Keratinocyte (primary cell): ENCODE measurements around the gene B3GAT1. TPM values are rescaled to one million over a fixed set of nuclear protein-coding genes. Genes with fewer than 3 reads are reported as not detected.

Experiments used
- DNase-seq: peaks from one replicate; pipeline ENCODE4 v3.0.0-alpha.2; 2011; ENCODE audit warnings: low read depth, missing footprints, low spot score
- FAIRE-seq: peaks from 2 replicates; lab custom pipeline; 2011; peaks lifted over from hg19 to GRCh38; lab: Jason Lieb, UNC
- H2AFZ ChIP-seq: 2 replicates; pipeline ENCODE4 v1.6.0; 2012; ENCODE audit warnings: low read length, control low read depth, inconsistent platforms; ENCODE audit not compliant: control insufficient read depth
- H3K27ac ChIP-seq: 2 replicates; pipeline ENCODE4 v1.5.1; 2011; ENCODE audit warnings: low read length; ENCODE audit not compliant: control insufficient read depth, insufficient read depth
- H3K27me3 ChIP-seq: 3 replicates; pipeline ENCODE4 v1.6.0; 2011; ENCODE audit warnings: low read length; ENCODE audit not compliant: control insufficient read depth, insufficient read depth; ENCODE audit errors: extremely low read depth
- H3K36me3 ChIP-seq, 2 experiments: 2 replicates in 1 of 2; 3 replicates in 1 of 2; pipeline ENCODE4 v1.5.1; 2011; ENCODE audit warnings: low read length in 2 of 2, mild to moderate bottlenecking in 1 of 2; ENCODE audit not compliant: control insufficient read depth in 2 of 2, insufficient read depth in 2 of 2; ENCODE audit errors: extremely low read depth in 1 of 2
- H3K4me1 ChIP-seq: 3 replicates; pipeline ENCODE4 v1.5.1; 2011; ENCODE audit warnings: low read length; ENCODE audit not compliant: control insufficient read depth, insufficient read depth; ENCODE audit errors: extremely low read depth
- H3K4me2 ChIP-seq: 3 replicates; pipeline ENCODE4 v1.6.0; 2011; ENCODE audit warnings: low read depth, low read length; ENCODE audit not compliant: control insufficient read depth, insufficient read depth; ENCODE audit errors: extremely low read depth
- H3K4me3 ChIP-seq, 3 experiments: fragments of 200-600 bp in 1 of 3; sonication (generic) in 1 of 3; 2 replicates in 2 of 3; 3 replicates in 1 of 3; pipeline ENCODE4 v1.5.1; 2011 to 2016; ENCODE audit warnings: low read length in 3 of 3, mild to moderate bottlenecking in 3 of 3, control low read depth in 2 of 3, inconsistent platforms in 1 of 3, low read depth in 1 of 3, mixed read lengths in 1 of 3, mixed run types in 1 of 3, moderate library complexity in 1 of 3; ENCODE audit not compliant: control insufficient read depth in 2 of 3, insufficient read depth in 2 of 3; ENCODE audit errors: extremely low read depth in 1 of 3
- H3K79me2 ChIP-seq: 2 replicates; pipeline ENCODE4 v1.6.0; 2012; ENCODE audit warnings: low read length; ENCODE audit not compliant: control insufficient read depth, insufficient read depth
- H3K9ac ChIP-seq: 3 replicates; pipeline ENCODE4 v1.6.0; 2011; ENCODE audit warnings: low read length; ENCODE audit not compliant: control insufficient read depth, insufficient read depth; ENCODE audit errors: extremely low read depth
- H3K9me1 ChIP-seq: 3 replicates; pipeline ENCODE4 v1.6.0; 2011; ENCODE audit warnings: low read length; ENCODE audit not compliant: control insufficient read depth, insufficient read depth; ENCODE audit errors: extremely low read depth
- H3K9me3 ChIP-seq: 2 replicates; pipeline ENCODE4 v1.5.1; 2012; ENCODE audit warnings: low read depth, low read length; ENCODE audit not compliant: control insufficient read depth
- H4K20me1 ChIP-seq: 3 replicates; pipeline ENCODE4 v1.6.0; 2011; ENCODE audit warnings: low read length; ENCODE audit not compliant: control insufficient read depth, insufficient read depth; ENCODE audit errors: extremely low read depth
- EZH2 ChIP-seq: IDR thresholded peaks from one replicate; pipeline ENCODE4 v1.6.1; 2012; ENCODE audit warnings: inconsistent platforms, mild to moderate bottlenecking, low read length, moderate library complexity
- dilution Hi-C: fragments of 300-500 bp; cut with MboI; formaldehyde crosslinking; loops from one replicate; pipeline ENCODE4 v1.7.0; 2020; ENCODE audit warnings: low sequenced_read_pairs; ENCODE audit not compliant: extremely low pct_ligation_motif_present
- polyA plus RNA-seq, 5 experiments: library from polyadenylated mRNA; depleted of rRNA in 3 of 5; stranded (reverse) in 3 of 5; stranded (forward) in 1 of 5; unstranded in 1 of 5; fragments of >200 nt; gene quantifications; 1 replicate in 1 of 5; 2 replicates in 3 of 5; 3 replicates in 1 of 5; pipeline versions ENCODE4 v1.2.1 to v1.2.3, GENCODE V29; 2011 to 2012; ENCODE audit warnings: missing spikeins in 2 of 5, low read depth in 1 of 5, low replicate concordance in 1 of 5
- TF ChIP-seq, protein P1 (sequence below), 3 experiments: IDR thresholded peaks in 1 of 3; conservative IDR thresholded peaks in 1 of 3; optimal IDR thresholded peaks in 1 of 3; 2 replicates in 2 of 3; 3 replicates in 1 of 3; pipeline versions ENCODE3 to v1.5.1; 2011; ENCODE audit warnings: low read length in 3 of 3, mild to moderate bottlenecking in 3 of 3, moderate library complexity in 2 of 3, control low read depth in 1 of 3, inconsistent platforms in 1 of 3; ENCODE audit not compliant: insufficient read depth in 2 of 3; ENCODE audit errors: extremely low read depth in 1 of 3

The B3GAT1 gene
- polyA plus RNA-seq, 1 donor (not counting 4 experiments of a cell fraction or from before 2014, with no cell fraction given): 0.04 TPM

GRCh38 chr11:134433806-134434205 lies 21.8 kb upstream of the B3GAT1 start:
- TF ChIP-seq, protein P1, sequence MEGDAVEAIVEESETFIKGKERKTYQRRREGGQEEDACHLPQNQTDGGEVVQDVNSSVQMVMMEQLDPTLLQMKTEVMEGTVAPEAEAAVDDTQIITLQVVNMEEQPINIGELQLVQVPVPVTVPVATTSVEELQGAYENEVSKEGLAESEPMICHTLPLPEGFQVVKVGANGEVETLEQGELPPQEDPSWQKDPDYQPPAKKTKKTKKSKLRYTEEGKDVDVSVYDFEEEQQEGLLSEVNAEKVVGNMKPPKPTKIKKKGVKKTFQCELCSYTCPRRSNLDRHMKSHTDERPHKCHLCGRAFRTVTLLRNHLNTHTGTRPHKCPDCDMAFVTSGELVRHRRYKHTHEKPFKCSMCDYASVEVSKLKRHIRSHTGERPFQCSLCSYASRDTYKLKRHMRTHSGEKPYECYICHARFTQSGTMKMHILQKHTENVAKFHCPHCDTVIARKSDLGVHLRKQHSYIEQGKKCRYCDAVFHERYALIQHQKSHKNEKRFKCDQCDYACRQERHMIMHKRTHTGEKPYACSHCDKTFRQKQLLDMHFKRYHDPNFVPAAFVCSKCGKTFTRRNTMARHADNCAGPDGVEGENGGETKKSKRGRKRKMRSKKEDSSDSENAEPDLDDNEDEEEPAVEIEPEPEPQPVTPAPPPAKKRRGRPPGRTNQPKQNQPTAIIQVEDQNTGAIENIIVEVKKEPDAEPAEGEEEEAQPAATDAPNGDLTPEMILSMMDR (optimal IDR thresholded peaks at IDR 0.05 in 1 of 3, IDR thresholded peaks at IDR 0.05 in 1 of 3, conservative IDR thresholded peaks at IDR 0.05 in 1 of 3; ENCODE audit: extremely low read depth in 1 of 3, insufficient read depth in 2 of 3, low read length in 3 of 3): no peak
- no peak for TF ChIP-seq EZH2
- H3K4me3 ChIP-seq: no peak overlapping the region
- dilution Hi-C loops: no loop called here
- H3K4me1 ChIP-seq: no peaks in the 10 kb centered on the region
- no peaks in the 10 kb centered on the region for H3K27me3 ChIP-seq
- H3K36me3 ChIP-seq: no peaks in the 10 kb centered on the region
- no peaks in the 10 kb centered on the region for H3K9me1 ChIP-seq
- H3K4me2 ChIP-seq: no peak overlapping the region
- no peak for FAIRE-seq
- H3K9ac ChIP-seq: no peak overlapping the region
- H4K20me1 ChIP-seq: no peaks in the 10 kb centered on the region
- no peak for DNase-seq
- no peak overlapping the region for H2AFZ ChIP-seq
- no peak overlapping the region for H3K27ac ChIP-seq
- H3K9me3 ChIP-seq: no peaks in the 10 kb centered on the region
- H3K79me2 ChIP-seq: no peaks in the 10 kb centered on the region

DNA sequence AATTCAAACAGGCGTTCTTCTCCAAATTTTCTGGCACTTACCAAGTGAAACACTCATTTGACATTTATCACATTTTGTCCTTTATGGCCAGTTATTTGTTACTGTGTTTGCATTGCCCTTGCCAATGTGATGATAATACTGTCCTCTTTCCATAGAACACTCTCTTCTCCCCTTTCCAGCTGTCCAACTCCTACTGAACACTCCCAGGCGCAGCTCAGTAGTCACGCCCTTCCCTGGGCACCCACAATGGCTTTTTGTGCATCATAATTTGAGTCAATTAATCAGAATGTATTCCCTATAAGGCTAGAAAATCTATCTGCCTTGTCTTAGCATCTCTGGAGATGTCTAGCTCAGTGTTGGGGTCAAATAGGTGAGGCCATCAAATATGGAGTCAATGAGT lies 21.2 kb upstream of the B3GAT1 start:
- Histone ChIP-seq H4K20me1 (no peaks in the 10 kb centered on the region), H3K4me1 (no peaks in the 10 kb centered on the region), H3K27me3 (no peaks in the 10 kb centered on the region), H3K36me3 (no peaks in the 10 kb centered on the region), H2AFZ (no peak overlapping the region), H3K4me3 (no peak overlapping the region), H3K27ac (no peak overlapping the region), H3K9me1 (no peaks in the 10 kb centered on the region), H3K9me3 (no peaks in the 10 kb centered on the region), H3K4me2 (no peak overlapping the region), H3K79me2 (no peaks in the 10 kb centered on the region), H3K9ac (no peak overlapping the region)
- DNase-seq (no peak), FAIRE-seq (no peak)
- dilution Hi-C loops: no loop called here
- no peak for TF ChIP-seq EZH2
- TF ChIP-seq, protein P1 (optimal IDR thresholded peaks at IDR 0.05 in 1 of 3, IDR thresholded peaks at IDR 0.05 in 1 of 3, conservative IDR thresholded peaks at IDR 0.05 in 1 of 3; ENCODE audit: extremely low read depth in 1 of 3, insufficient read depth in 2 of 3, low read length in 3 of 3): no peak
